AG10803 (cell line): ENCODE data around the gene CMTM8.

Source experiments
- DNase-seq: peaks from one replicate; pipeline ENCODE4 v3.0.0; 2010; ENCODE audit warnings: low read depth
- H3K4me3 ChIP-seq: 2 replicates; pipeline ENCODE4 v1.5.1; 2011; ENCODE audit warnings: mild to moderate bottlenecking, low read length, control low read depth
- TF ChIP-seq, protein P1 (sequence below): conservative IDR thresholded peaks from 2 replicates; pipeline ENCODE4 v1.5.1; 2011; ENCODE audit warnings: mild to moderate bottlenecking, low read length, control low read depth, inconsistent platforms

Gene CMTM8

DNA sequence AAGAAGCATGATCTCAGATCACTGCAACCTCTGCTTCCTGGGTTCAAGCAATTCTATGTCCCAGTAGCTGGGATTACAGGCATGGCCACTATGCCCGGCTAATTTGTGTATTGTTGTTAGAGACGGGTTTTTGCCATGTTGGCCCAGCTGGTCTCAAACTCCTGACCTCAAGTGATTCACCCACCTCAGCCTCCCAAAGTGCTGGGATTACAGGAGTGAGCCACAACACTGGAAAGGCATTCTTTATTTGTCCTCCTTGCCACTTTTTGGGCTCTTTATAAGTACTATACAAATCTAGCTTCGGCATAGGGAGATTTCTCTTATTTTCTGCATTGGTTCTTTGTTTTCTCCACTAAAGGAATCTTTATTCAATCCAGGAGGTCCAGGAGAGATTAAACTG, 18.6 kb downstream of the CMTM8 start:
- no peak for DNase-seq
- H3K4me3 ChIP-seq: no peak overlapping the region
- TF ChIP-seq, protein P1, sequence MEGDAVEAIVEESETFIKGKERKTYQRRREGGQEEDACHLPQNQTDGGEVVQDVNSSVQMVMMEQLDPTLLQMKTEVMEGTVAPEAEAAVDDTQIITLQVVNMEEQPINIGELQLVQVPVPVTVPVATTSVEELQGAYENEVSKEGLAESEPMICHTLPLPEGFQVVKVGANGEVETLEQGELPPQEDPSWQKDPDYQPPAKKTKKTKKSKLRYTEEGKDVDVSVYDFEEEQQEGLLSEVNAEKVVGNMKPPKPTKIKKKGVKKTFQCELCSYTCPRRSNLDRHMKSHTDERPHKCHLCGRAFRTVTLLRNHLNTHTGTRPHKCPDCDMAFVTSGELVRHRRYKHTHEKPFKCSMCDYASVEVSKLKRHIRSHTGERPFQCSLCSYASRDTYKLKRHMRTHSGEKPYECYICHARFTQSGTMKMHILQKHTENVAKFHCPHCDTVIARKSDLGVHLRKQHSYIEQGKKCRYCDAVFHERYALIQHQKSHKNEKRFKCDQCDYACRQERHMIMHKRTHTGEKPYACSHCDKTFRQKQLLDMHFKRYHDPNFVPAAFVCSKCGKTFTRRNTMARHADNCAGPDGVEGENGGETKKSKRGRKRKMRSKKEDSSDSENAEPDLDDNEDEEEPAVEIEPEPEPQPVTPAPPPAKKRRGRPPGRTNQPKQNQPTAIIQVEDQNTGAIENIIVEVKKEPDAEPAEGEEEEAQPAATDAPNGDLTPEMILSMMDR: no peak

DNA sequence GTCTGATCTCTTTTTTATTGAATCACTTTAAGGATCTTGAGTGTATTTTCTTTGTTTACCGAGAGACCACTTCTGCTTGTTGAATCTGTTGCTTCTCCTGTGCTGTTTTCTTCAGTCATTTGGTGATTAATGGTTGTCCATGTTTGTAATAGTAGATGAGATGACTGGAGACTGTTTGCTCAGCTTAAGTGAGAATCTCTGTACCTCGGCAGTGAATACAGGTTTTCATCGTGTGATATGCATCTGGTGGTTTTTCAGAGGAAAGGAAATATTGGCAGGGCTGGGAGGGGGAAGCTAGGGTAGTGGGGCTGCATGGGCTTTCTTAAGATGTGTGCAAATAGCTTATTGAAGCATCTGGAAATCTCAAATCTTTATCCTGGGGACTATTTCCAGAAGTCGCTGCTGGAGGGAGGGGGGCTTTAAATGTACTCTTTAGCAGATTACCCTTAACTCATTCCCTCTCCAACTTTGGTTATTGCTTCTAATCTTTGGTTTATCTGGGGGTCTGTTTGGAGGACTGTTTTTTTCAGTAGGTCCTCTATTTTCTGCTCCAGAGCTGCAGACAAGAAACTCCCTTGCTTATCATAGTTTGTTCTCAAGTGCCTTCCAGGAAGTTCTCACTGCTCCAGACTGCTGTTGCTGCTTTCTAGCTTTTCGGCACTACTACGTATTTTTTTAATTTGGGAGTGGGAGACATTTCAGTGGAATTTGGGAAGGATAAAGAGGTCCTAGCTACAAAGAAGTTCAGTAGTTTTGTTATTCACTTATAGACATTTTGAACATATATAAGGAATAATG, 19.4 kb downstream of the CMTM8 start:
- no peak overlapping the region for H3K4me3 ChIP-seq
- no peak for DNase-seq
- TF ChIP-seq, protein P1: no peak

GRCh38 chr3:32258869-32259268, 20.4 kb downstream of the CMTM8 start:
- no peak overlapping the region for H3K4me3 ChIP-seq
- TF ChIP-seq, protein P1: no peak
- DNase-seq: no peak

DNA sequence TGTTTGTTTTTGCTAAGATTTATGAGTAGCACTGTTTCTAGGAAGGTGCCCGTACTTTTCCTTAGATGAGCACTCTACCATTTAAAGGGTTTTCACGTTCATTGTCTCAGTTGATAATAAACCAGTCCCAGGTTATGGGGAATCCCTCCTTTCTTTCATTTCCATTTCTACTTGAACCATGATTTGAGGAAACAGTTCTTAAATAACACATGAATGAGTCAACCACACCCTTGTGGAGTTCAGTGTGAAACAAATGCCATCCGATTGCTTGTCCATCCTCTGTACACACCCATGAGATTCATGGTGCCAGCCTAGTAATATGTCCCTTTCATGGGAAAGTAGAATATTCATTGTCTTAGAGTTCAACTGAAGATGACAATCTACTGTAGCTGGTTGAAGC, 23.1 kb downstream of the CMTM8 start:
- no peak overlapping the region for H3K4me3 ChIP-seq
- DNase-seq: no peak
- TF ChIP-seq, protein P1: no peak

- no peak for DNase-seq
- TF ChIP-seq, protein P1: no peak
- no peak overlapping the region for H3K4me3 ChIP-seq
Observed at GRCh38 chr3:32262201-32262600, 23.7 kb downstream of the CMTM8 start.

GRCh38 chr3:32274306-32274705, 35.8 kb downstream of the CMTM8 start:
- H3K4me3 ChIP-seq: no peak overlapping the region
- TF ChIP-seq, protein P1: no peak
- no peak for DNase-seq

DNA sequence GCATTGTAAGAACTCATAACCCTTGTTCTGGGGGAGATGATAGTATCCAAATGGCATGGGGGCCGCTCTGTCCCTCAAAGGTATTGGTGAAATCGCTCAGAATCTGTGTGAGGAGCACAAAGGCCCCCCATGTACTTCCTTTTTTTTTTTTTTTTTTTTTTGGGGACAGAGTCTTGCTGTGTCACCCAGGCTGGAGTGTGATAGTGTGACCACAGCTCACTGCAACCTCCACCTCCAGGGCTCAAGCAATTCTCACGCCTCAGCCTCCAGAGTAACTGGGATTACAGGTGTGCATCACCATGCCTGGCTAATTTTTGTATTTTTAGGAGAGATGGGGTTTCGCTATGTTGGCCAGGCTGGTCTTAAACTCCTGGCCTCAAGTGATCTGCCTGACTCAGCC, 37.0 kb downstream of the CMTM8 start:
- no peak overlapping the region for H3K4me3 ChIP-seq
- DNase-seq: no peak
- TF ChIP-seq, protein P1: no peak
